ENCODE measurements around the gene PGM2.

PGM2 gene

DNA sequence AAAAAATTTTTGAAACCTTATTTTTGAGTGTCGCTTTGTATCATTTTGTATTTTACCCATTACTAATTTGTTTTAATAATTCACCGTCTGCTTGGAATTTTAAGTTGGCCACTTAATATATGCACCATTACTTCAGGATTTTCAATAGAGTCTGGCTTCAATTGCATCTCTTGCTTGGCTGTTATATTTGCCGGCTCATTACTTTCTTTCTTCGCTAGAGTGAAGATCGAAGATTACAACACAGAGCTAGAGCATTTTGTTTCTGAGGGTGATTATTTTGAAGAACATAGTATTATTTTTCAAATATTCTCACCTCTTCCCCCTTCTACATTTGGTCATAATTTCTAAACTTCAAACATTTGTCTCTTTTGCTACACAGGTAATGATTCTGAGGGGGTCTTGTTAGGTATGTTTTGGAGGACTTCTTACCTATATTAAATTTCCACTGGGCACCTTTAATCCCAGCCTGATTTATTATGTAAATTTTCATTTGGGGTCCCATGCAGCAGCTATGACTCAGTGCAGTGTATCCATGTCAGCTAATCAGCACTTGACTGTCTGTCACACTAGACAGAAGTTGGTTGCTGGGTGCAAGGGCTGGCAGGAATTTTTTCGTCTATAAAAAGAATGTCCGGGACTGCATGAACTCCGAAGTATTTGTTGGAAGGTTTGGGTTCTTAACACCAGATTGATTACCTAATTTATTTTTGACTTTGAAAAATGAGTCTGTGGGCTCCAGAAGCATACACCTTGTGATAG, 83.0 kb downstream of the PGM2 start:
- Histone ChIP-seq H3K36me3 (ENCODE audit: control insufficient read depth in 4 of 4, insufficient read depth in 4 of 4, low read length in 3 of 4) (peaks cover 0 to 2% (median under 1%) of the 10 kb centered on the region in 4 experiments), H3K4me1 (ENCODE audit: control extremely low read depth in 1 of 4, control insufficient read depth in 4 of 4, insufficient read depth in 4 of 4, low read length in 3 of 4) (peaks cover 0 to 4% (median 0%) of the 10 kb centered on the region in 4 experiments), H3K27me3 (replicated peaks in 2 of 5; ENCODE audit: control insufficient read depth in 4 of 5, insufficient read depth in 5 of 5, low read length in 4 of 5) (no peaks in the 10 kb centered on the region), H3K9me3 (ENCODE audit: control extremely low read depth in 1 of 5, control insufficient read depth in 4 of 5, insufficient read depth in 2 of 5, low read depth in 1 of 5, low read length in 4 of 5) (no peaks in the 10 kb centered on the region), H3K4me3 (ENCODE audit: control insufficient read depth in 1 of 7, extremely low read depth in 1 of 7, insufficient read depth in 4 of 7, low read depth in 2 of 7, low read length in 6 of 7) (no peak overlapping the region), H3K27ac (ENCODE audit: insufficient read depth in 1 of 2, low read depth in 1 of 2, low read length in 2 of 2, poor library complexity in 1 of 2, severe bottlenecking in 2 of 2) (no peak overlapping the region)
- ChIA-PET POLR2A (no interaction called here), CTCF (no interaction called here)
- WGBS (ENCODE audit: insufficient coverage), result 100% methylated on average over 1 of the region's 8 CpGs
- no peak for DNase-seq

DNA sequence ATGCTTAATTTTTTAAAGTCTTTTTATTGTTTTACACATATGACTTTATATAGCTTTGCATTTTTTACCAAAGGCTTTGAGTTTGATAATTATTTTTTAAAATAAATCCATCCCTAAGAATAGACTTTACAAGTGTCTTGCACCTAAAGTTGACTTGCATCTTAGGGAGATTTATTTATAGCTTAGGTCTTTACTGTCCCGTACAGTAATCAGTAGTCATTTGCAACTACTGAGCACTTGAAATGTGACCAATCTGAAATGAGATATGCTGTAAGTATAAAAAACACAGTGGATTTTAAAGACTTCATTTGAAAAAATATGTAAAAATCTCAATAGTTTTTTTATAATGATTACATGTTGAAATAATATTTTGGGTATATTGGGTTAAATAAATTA, 83.6 kb downstream of the PGM2 start:
- H3K27ac ChIP-seq (ENCODE audit: insufficient read depth in 1 of 2, low read depth in 1 of 2, low read length in 2 of 2, poor library complexity in 1 of 2, severe bottlenecking in 2 of 2), result no peak overlapping the region
- no peak overlapping the region for H3K4me3 ChIP-seq (ENCODE audit: control insufficient read depth in 1 of 7, extremely low read depth in 1 of 7, insufficient read depth in 4 of 7, low read depth in 2 of 7, low read length in 6 of 7)
- H3K27me3 ChIP-seq (replicated peaks in 2 of 5; ENCODE audit: control insufficient read depth in 4 of 5, insufficient read depth in 5 of 5, low read length in 4 of 5), result no peaks in the 10 kb centered on the region
- peaks cover 0 to 4% (median 0%) of the 10 kb centered on the region in 4 experiments for H3K4me1 ChIP-seq (ENCODE audit: control extremely low read depth in 1 of 4, control insufficient read depth in 4 of 4, insufficient read depth in 4 of 4, low read length in 3 of 4)
- no CpG with 5 or more reads among the region's 1 CpG for WGBS (ENCODE audit: insufficient coverage)
- no peaks in the 10 kb centered on the region for H3K9me3 ChIP-seq (ENCODE audit: control extremely low read depth in 1 of 5, control insufficient read depth in 4 of 5, insufficient read depth in 2 of 5, low read depth in 1 of 5, low read length in 4 of 5)
- DNase-seq, result no peak
- H3K36me3 ChIP-seq (ENCODE audit: control insufficient read depth in 4 of 4, insufficient read depth in 4 of 4, low read length in 3 of 4), result peaks cover 0 to 2% (median 0%) of the 10 kb centered on the region in 4 experiments
- POLR2A ChIA-PET, result no interaction called here
- CTCF ChIA-PET, result no interaction called here

Data from common myeloid progenitor, CD34-positive (primary cell).